ENCODE data around the gene UGT8. TPM values are rescaled to one million over a fixed set of nuclear protein-coding genes. Genes with fewer than 3 reads are reported as not detected.
"Not testable (repeated sequence)": the region's sequence is repeated elsewhere in the genome, so short reads cannot be mapped to it uniquely, and the experiment has no call there.

UGT8 gene, protein sequence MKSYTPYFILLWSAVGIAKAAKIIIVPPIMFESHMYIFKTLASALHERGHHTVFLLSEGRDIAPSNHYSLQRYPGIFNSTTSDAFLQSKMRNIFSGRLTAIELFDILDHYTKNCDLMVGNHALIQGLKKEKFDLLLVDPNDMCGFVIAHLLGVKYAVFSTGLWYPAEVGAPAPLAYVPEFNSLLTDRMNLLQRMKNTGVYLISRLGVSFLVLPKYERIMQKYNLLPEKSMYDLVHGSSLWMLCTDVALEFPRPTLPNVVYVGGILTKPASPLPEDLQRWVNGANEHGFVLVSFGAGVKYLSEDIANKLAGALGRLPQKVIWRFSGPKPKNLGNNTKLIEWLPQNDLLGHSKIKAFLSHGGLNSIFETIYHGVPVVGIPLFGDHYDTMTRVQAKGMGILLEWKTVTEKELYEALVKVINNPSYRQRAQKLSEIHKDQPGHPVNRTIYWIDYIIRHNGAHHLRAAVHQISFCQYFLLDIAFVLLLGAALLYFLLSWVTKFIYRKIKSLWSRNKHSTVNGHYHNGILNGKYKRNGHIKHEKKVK
- 6.3 and 13.0 TPM in 2 replicates for total RNA-seq (2014; rRNA removed; shearing (Covaris generic))

DNA sequence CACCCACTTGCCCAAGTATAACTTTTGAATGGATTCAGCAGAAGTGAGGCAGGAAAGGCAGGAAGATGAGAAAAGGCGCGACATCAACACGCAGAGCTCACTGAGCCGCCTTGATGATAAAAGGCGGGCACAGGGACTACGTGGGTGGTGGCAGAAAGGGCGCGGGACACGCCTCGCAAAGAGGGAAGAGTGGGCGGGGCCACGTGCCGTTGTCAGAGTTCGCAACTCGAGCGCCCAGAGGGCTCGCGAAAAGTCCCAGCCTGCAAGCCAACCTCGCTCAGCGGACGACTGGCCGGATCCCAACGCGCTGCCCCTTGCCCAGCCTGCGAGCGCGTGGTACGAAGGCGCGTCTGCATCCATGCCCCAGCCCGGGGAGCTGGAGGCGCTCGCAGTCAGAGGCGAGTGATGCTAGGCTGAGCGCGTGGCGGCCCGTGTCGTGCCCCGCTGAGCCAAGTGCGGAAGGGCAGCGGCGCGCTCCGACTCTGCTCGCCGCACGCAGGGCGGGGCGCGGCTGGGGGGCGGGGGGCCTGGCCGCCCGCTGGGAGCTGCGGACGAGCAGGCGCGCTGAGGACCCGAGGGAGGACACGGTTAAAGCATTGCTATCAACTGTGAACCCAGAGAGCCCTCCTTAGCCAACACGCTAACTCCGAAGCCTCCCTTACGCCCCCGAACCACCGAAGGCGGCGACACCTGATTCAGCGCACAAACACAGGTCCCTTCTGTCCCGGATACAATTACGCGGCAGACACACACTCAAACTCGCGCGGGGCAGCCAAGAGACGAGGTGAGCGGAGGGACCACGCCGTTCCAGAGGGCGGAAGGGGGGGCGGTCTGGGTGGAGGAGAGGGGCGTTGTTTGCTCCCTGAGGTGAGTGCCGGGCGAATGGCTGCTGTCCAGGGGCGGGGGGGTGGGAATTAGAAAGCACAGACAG, at the start of gene UGT8:
Gene UGT8, plus strand, starts transcription at position 617 of the 931 bp plus-strand sequence. CDS start 24,074 bp downstream, outside the sequence.
- DNase-seq (ENCODE audit: low read depth): peak; percentile 59

DNA sequence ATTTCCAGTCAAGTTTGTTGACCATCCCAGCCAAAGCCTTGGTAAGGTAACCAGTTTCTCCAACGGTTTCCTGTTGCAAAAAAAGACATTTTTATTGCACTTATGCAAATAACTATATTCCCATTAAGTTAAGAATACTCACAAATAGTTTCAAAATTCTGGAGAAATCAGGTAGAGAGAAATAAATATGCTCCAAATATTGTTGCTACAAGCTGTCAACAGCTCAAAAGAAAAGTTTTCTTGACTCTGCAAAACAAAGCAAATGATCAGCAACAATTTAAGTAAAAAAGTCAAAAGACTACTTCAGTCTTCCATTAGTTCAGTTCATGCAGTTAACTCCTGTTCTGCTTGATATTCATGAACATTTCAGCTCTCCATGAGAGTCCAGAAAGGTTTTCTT, 49.0 kb upstream of the UGT8 start:
- no peak for DNase-seq (ENCODE audit: low read depth)

DNA sequence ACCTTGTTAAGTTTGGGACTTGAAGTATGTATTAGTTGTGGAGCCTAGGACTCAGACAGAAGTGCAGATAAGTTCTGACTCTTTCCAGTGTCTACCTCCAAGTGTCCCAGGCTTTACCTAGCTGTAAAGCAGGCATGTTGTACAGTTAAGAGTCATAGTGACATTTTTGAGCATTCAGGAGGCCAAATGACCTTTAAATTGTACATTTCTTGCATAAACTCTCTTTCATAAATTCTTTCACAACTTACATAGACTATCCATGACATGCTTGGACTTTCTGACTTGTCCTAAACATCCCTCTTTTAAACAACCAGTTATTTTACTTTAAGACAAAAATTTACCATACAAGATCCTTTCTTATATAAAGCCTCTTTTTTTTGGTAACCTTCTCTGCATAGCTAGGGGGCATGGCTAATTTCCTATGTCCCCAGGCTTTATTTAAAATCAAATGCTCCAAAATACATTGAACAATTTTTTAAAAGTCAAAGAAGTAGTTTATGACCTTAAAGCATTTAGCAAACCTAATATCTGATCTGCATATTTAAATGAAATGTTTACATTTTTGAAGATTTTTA, 40.1 kb upstream of the UGT8 start:
- DNase-seq (ENCODE audit: low read depth): no peak

DNA sequence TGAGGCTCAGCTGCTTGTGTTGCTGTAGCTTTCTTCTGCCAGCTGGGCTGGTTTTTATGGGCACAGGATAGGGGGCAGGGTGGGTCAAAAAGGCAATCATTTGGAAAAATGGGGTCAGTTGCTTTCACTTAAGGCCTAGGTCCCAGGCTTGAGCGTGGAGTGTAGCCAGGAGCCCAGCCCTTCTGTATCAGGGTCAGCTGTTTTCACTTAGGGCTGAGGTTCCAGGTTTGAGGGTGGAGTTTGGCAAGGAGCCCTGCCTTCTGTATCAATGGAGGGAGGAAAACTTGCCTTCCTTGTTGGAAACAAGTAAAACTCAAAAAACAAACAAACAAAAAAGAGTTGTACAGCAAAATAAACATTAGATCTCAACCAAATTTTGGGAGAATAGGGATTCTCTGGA, 37.0 kb upstream of the UGT8 start:
- DNase-seq (ENCODE audit: low read depth): no peak

GRCh38 chr4:114562176-114562904, 36.3 kb upstream of the UGT8 start:
- DNase-seq (ENCODE audit: low read depth): no peak

DNA sequence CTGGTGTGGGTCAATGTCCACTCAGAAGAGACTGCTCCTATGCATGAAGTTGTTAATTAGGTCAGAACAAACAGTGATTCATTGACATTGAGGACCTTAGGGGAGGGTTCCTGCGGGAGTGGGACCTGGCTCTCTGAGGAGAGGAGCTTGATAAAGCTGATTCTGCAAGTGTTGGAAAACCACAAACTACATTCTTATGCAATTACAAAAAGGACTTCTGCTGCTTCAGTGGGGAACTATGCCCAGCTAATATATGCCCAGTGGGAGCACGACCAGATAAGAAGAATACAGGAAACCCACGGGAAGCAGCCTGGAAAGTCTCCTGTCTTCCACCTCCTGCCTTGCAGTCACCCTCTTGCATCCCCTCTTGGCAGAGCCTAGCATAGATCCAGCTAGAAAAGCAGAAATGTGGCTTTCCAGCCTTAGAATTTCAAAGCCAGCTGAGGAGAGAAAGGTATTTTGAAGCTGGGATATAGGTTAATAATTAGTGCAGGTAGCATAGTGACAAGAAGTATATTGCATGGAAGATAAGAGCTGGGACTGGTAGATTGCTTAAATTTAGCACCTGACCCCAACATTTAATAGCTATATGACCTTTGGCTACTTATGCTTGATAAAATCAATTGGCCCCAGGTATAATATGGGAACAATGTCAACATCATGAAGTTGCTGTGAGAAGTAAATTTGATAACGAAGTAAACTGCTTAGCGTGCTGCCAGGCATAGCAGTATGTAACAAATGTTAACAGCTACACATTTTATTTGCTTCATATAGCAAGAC, 34.9 kb upstream of the UGT8 start:
- DNase-seq (ENCODE audit: low read depth): peak; percentile 61

GRCh38 chr4:114577386-114577785, 21.2 kb upstream of the UGT8 start:
- no peak for DNase-seq (ENCODE audit: low read depth)

GRCh38 chr4:114582621-114583020, 16.0 kb upstream of the UGT8 start:
- DNase-seq (ENCODE audit: low read depth): no peak

DNA sequence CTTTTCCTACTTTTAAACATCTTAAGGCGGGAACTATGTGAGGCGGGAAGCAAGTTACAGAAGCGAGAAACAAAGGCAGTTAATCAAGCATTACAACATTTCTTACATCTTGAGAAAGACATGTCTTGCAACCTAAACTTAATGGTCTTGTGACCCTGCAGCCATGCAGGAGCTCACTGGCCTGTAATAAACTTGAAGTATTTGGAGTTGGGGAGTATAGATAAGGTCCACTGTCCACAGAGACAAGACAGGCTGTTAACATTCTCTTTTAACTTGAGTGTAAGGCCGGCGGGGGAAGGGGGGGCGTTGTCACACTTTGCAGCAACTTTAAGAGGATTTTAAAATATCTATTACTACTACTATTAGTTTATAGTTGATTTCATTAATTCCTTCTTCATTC, 10.3 kb upstream of the UGT8 start:
- DNase-seq (ENCODE audit: low read depth): no peak

DNA sequence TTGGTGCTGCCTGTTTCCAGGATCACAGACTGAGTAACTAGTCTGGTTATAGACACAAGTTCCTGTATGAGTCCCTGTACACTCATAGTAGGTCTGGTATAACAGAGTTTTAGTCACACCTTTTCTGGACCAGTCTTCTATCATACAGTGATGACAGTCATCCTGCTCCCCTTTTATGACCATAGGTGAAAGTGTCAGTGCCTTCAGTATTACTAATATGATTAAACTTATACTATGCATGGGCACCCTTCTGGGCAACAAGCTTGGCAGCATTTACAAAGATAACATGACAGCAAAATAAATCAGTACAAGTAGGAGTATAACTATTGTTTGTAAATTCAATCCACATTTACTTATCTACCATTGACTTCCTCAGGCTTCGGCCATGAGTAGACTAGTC, 8.2 kb upstream of the UGT8 start:
- DNase-seq (ENCODE audit: low read depth): not testable (repeated sequence)

DNA sequence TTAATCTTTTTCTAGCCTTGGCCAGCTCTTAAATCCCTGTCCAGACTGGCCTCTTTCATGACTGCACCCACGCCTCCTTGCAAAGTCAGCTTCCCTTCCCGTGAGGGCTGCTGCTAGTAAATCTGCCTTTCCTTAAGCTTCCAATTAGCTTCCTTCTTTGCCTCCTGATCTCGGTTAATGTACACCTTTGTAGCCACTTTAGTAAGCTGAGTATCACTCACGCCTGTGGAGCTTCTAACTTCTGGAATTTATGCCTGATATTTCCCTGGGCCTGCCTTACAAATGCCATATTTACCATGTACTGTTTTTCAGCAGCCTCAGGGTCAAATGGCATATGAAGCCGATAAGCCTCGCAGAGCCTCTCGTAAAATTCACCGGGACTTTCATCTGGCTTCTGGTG, 5.1 kb upstream of the UGT8 start:
- no peak for DNase-seq (ENCODE audit: low read depth)

DNA sequence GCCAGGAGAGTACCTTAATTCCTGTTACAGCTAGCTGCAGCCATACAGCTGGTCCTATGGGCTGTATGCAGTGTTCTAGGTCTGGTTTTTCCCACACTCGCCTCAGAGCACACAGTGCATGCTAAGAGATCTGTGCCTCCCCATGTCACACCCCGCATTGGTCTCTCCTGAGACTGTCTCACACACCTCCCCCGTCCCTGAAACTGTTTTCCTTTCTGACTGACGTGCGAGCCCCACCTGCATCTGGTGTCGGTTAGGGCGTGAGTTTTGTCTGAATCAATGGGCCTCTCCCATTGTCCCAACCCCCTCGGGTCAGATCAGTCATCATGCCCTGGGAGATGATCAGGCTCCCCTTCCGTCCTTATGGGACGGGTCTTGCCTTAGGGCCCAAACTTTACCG, 3.4 kb upstream of the UGT8 start:
- DNase-seq (ENCODE audit: low read depth): no peak

DNA sequence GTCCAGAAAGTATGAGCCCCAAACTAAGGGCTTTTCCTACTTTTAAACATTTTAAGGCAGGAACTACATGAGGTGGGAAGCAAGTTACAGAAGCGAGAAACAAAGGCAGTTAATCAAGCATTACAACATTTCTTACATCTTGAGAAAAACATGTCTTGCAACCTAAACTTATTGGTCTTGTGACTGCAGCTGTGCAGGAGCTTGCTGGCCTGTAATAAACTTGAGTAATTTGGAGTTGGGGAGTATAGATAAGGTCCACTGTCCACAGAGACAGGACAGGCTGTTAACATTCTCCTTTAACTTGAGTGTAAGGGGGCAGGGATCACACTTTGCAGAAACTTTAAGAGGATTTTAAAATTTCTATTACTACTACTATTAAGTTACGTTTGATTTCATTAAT, 2.7 kb upstream of the UGT8 start:
- DNase-seq (ENCODE audit: low read depth): no peak

- no peak for DNase-seq (ENCODE audit: low read depth)
Measured at GRCh38 chr4:114597410-114598115, 1.0 kb upstream of the UGT8 start.

- no peak for DNase-seq (ENCODE audit: low read depth)
Measured at GRCh38 chr4:114599231-114599902, 760 bp downstream of the UGT8 start.

GRCh38 chr4:114599903-114600552, 1.4 kb downstream of the UGT8 start:
- no peak for DNase-seq (ENCODE audit: low read depth)

- DNase-seq (ENCODE audit: low read depth): no peak
Measured at GRCh38 chr4:114600672-114601071, 2.1 kb downstream of the UGT8 start.

DNA sequence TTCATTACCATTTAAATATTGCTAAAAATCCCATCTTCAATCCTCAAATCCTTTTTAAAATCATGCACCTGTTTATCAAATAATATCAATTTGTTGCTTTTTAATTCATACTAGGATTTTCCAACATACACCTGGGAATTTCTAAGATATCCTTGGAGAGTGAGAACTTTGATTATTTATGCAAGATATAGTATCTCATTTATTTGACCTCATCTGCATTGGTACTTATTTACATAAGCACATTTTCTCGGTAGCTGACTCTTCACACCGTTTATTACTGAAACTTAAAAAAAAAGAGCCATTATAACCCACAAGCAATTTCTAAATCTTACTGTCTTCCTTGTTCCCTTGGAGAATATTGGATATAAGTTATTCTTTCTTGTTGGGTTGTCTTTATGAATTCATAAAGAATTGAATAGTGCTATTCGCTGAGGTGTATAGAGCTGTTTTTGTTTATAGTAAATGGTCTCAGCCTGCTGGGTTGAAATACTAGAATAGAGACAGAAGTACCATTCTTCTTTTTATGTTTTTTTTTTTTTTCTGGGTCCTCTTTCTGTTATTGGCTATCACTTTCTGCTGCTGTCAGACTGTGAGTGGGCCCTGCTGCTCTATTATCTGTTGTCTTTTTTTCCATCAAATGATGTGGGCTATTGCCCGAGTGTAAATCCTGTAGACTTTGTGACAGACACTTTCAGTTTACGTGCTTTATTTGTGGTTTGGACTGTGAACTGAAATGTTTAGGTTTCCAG, 2.9 kb downstream of the UGT8 start:
- DNase-seq (ENCODE audit: low read depth): no peak
